ENCODE measurements around the gene CTNNA2. TPM values are rescaled to one million over a fixed set of nuclear protein-coding genes. Genes with fewer than 3 reads are reported as not detected.

Gene CTNNA2
- total RNA-seq, 1 donor from 2014 or later = 2.9 TPM

DNA sequence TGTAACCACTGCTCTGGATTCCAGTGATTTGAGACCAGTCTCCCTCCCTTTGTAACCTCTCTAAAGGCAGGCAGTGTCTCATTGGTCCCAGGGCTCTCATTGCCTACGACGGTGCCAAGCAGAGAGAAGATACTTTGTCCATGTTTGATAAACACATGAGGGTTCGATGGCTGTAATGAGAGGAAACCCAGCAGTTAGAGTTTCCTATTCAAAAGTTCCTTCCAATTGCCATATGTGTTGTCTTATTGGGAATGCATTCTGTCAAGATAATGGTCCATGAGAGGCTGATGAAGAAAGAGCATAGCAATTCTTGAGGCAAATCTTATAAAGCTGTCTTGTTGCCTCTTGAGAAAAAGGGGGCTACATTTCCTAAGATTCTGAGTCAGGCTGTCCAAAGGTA, 499.2 kb downstream of the CTNNA2 start:
- Mint-ChIP-seq H3K36me3 (ENCODE audit: low read depth) (no peaks in the 10 kb centered on the region), H3K27ac (ENCODE audit: unreplicated experiment) (no peak overlapping the region), H3K4me3 (no peak overlapping the region), H3K4me1 (no peaks in the 10 kb centered on the region), H3K27me3 (ENCODE audit: low read depth) (peaks cover 15% of the 10 kb centered on the region), H3K9me3 (no peaks in the 10 kb centered on the region)
- no peak for DNase-seq (ENCODE audit: low read depth, low spot score)
- TF ChIP-seq, protein P1, sequence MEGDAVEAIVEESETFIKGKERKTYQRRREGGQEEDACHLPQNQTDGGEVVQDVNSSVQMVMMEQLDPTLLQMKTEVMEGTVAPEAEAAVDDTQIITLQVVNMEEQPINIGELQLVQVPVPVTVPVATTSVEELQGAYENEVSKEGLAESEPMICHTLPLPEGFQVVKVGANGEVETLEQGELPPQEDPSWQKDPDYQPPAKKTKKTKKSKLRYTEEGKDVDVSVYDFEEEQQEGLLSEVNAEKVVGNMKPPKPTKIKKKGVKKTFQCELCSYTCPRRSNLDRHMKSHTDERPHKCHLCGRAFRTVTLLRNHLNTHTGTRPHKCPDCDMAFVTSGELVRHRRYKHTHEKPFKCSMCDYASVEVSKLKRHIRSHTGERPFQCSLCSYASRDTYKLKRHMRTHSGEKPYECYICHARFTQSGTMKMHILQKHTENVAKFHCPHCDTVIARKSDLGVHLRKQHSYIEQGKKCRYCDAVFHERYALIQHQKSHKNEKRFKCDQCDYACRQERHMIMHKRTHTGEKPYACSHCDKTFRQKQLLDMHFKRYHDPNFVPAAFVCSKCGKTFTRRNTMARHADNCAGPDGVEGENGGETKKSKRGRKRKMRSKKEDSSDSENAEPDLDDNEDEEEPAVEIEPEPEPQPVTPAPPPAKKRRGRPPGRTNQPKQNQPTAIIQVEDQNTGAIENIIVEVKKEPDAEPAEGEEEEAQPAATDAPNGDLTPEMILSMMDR (conservative IDR thresholded peaks at IDR 0.05) = no peak

DNA sequence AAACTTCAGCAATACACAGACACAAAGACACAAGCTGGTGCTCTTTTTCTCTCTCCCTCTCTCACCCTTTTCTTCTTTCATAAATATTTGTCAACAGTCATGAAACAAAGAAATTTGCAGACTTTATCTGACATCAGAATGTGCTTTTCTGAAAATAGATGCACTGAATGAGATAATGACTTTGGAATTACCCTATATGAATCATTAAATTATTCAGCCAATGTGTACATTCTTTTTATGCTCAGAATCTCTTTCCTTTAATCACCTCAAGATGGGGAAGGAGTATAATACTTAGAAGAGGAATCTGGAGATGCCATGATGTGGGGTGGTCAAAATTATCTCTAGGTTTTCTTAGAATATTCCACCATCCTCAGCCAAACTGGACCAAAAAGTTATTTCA, 501.8 kb downstream of the CTNNA2 start:
- Mint-ChIP-seq H3K36me3 (ENCODE audit: low read depth) (no peaks in the 10 kb centered on the region), H3K27me3 (ENCODE audit: low read depth) (no peaks in the 10 kb centered on the region)

DNA sequence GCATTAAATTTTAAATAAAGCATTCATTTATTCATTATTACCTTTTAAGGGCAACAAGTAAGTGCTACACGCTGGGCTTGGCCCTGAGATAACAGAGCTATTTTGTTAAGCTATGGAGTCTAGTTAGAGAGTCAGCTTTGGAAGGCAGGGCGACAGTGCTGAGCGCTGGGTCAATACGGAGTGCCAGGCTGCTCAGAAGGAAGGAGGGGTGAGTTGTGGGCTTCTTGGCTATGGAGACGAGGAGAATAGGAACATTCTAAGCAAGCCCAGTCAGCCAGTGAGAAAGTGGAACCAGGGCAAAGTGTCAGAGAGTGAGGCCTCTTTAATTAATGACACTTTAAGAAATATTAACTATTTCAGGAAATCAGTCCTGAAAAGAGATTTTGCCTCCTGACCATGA, 503.3 kb downstream of the CTNNA2 start:
- Mint-ChIP-seq H3K36me3 (ENCODE audit: low read depth) (no peaks in the 10 kb centered on the region), H3K27me3 (ENCODE audit: low read depth) (no peaks in the 10 kb centered on the region), H3K4me3 (no peak overlapping the region), H3K4me1 (peaks cover 9% of the 10 kb centered on the region), H3K27ac (ENCODE audit: unreplicated experiment) (no peak overlapping the region), H3K9me3 (no peaks in the 10 kb centered on the region)
- TF ChIP-seq, protein P1 (conservative IDR thresholded peaks at IDR 0.05) = no peak
- no peak for DNase-seq (ENCODE audit: low read depth, low spot score)

More for the DNA sequence above, 501.8 kb downstream of the CTNNA2 start:
- TF ChIP-seq, protein P1 (conservative IDR thresholded peaks at IDR 0.05) = no peak
- Mint-ChIP-seq H3K9me3 (no peaks in the 10 kb centered on the region), H3K27ac (ENCODE audit: unreplicated experiment) (no peak overlapping the region), H3K4me3 (no peak overlapping the region), H3K4me1 (peaks cover 1% of the 10 kb centered on the region)
- DNase-seq (ENCODE audit: low read depth, low spot score) = no peak

DNA sequence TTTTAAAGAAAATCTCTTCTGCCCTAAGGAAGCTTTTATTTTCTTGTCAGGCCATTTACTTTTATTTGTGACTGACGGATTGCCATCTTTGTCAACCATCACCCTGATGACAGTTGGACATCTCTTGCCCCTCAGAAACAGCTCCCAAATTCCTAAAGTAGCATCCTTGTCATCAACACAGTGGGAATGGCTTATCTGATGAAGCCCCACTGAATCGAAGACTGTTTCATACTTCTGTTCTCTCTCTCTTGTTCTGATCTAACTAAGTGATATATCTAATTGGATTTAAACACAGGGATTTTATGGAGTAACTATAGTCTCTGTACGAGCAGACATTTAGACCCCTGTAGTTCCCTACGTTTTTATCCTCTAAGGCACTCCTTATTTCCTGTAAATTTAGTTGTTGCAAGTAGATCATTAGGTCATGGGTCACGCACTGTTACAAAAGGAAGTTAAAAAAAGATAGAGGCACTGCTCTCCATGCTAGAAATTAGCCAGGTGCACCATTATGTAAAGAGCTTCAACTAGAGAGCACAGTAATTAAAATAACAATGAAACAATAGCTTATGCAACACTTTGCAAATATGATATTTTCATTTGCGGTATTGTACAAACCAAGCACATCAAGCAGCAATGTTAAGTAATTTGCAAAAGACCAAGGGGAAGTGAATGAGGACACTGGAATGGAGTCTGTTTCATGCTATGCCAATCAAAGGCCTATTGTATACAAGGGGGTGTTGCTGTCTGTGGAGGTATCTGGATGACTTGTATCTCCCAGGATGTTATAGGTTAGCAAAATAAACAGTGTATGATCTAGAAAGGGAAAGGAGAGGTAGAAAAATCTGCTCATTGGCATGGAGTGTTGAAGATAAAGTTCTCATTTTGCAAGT, 507.0 kb downstream of the CTNNA2 start:
- H3K27me3 Mint-ChIP-seq (ENCODE audit: low read depth) = no peaks in the 10 kb centered on the region
- TF ChIP-seq, protein P1 (conservative IDR thresholded peaks at IDR 0.05) = no peak
- peaks cover 9% of the 10 kb centered on the region for H3K4me1 Mint-ChIP-seq
- H3K4me3 Mint-ChIP-seq = no peak overlapping the region
- H3K36me3 Mint-ChIP-seq (ENCODE audit: low read depth) = no peaks in the 10 kb centered on the region
- H3K9me3 Mint-ChIP-seq = peaks cover 2% of the 10 kb centered on the region
- no peak for DNase-seq (ENCODE audit: low read depth, low spot score)
- no peak overlapping the region for H3K27ac Mint-ChIP-seq (ENCODE audit: unreplicated experiment)

- TF ChIP-seq, protein P1 (conservative IDR thresholded peaks at IDR 0.05) = no peak
- H3K4me1 Mint-ChIP-seq = peaks cover 9% of the 10 kb centered on the region
- peaks cover 2% of the 10 kb centered on the region for H3K9me3 Mint-ChIP-seq
- no peaks in the 10 kb centered on the region for H3K36me3 Mint-ChIP-seq (ENCODE audit: low read depth)
- H3K4me3 Mint-ChIP-seq = no peak overlapping the region
- no peak for DNase-seq (ENCODE audit: low read depth, low spot score)
- H3K27ac Mint-ChIP-seq (ENCODE audit: unreplicated experiment) = no peak overlapping the region
- no peaks in the 10 kb centered on the region for H3K27me3 Mint-ChIP-seq (ENCODE audit: low read depth)
These were observed 509.2 kb downstream of the CTNNA2 start for GRCh38 chr2:80022018-80022417.
